HG03039 (cell line): ENCODE measurements around the gene ZNF491.
A peak's percentile ranks its signal among the peaks of the same experiment; 100 is the strongest.
"Not testable (repeated sequence)": the region's sequence is repeated elsewhere in the genome, so short reads cannot be mapped to it uniquely, and the experiment has no call there.

Experiments used
- ATAC-seq: cut with Tn5 transposase; IDR thresholded peaks from one replicate; pipeline ENCODE4 v1.9.1; 2021; ENCODE audit warnings: mild to moderate bottlenecking, moderate library complexity; ENCODE audit not compliant: unreplicated experiment

ZNF491 gene

DNA sequence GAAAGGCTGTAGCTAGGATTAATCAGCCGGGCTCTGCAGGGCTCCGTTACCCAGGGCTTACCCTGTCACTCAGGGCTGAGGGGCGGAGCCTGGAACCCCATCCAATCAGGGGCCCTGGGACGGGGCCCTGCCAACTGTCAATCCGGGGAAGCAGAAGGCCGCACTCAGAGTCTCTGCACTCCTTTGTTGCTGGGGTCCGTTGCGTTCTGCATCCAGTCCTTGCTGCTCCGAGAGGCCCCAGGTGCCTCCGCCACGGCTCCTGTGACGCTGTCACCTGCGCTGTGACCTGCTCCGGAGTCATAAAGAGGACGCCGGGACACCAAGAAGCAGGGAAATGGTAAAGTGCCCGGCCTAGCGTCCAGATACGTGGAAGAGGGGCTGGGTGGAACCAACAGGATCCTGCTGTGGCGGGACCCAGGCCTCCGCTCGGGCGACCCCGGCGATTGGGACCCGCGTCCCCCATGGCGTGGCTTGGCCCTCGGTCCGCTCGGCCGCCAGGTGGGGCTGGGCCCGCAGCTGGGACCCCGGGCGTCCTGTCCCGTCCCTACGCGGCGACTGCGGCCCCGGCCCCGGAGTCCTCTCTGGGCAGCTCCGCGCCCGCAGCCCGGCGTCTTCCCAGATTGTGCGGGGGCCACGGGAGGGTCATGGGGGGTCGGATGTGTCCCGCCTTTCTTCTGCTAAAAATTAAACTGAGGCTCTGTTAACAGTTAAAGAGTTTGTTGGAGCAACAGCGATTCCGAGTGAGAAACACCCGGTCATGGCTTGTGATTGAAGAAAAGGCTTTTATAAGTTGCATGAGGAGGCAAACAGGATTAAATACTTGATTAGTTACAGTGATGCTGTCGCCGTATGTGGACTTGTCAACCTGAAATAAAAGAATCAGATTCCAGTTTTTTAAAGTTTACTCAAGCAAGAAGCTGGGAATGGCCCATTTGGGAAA is at the start of gene ZNF491:
TSS of gene ZNF491 (plus strand) at position 133 of the 940 bp plus-strand sequence. CDS start 7,431 bp downstream, outside the sequence.
- peak; percentile 77 for ATAC-seq

DNA sequence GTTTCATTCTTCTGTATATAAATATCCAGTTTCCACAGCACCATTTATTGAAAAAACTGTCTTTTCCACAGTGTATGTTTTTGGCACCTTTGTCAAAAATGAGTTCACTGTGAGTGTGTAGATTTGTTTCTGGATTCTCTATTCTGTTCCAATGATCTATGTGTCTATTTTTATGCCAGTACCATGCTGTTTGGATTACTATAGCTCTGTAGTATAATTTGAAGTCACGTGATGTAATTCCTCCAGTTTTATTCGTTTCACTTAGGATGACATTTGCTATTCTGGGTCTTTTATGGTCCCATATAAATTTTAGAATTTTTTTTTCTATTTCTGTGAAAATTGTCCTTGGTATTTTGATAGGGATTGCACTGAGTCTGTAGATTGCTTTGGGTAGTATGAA is 48.6 kb upstream of the ZNF491 start:
- no peak for ATAC-seq

DNA sequence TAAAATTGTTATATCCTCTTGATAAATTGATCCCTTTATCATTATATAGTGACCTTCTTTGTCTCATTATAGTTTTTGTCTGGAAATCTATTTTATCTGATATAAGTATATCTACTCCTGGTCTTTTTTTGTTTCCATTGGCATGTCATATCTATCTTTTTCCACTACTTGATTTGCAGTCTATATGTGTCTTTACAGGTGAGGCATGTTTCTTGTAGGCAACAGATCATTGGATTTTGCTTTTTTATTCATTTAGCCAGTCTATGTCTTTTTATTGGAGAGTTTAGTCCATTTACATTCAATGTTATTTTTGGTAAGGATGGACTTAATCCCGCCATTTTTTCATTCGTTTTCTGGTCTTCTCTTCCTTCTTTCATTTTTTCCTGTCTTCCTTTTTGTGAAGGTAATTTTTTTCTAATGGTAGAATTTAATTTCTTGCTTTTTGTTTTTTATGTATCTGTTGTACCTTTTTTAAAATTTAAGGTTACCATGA is 46.0 kb upstream of the ZNF491 start:
- no peak for ATAC-seq

DNA sequence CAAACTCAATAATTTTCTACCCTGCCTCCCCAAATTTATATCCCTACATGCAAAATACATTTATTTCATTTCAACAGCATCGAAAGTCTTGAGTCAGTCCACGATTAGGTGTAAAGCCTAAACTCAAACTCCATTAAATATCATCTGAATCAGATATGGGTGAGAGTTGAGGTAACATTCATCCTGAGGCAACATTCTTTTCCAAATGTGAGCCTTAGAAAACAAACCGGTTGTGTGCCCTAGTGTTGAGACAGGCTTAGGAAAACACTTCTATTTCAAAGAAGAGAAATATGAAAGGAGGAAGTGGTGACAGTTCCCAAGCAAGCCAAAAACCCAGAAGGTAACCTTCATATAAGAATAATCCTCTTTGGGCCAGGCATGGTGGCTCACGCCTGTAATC is 43.7 kb upstream of the ZNF491 start:
- ATAC-seq, result no peak

DNA sequence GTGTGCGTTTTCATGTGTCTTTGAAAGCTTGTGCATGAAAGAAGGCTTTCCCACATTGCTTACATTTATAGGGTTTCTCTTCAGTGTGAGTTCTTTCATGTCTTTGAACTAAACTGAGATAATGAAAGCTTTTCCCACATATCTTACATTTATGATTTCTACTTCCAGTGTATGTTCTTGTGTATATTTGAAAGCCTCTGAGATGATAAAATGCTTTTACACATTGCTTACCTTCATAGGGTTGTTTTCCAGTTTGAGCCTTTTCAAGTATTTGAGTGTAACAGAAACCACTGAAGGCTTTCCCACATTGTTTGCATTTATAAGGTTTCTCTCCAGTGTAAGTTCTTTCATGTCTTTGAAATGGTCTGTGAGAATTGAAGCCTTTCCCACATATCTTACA is 41.4 kb upstream of the ZNF491 start:
- no peak for ATAC-seq

DNA sequence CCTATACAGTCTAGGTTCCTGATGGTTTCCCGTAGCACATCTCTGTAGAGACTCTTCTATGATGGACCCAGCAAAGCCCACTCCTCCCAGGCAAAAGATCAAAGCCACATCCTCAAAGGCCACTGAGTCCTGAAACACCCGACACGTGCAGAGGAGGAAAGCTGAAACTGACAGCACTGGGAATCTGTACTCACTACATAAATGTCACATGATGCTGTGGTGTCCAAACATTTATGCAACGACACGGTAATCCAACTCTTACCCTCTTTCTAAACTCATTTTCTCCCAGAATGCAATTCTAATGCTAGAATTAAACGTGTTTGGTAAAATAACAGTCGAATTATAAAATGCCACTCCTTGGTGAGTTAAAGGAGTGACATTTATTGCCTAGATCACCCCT is 38.5 kb upstream of the ZNF491 start:
- no peak for ATAC-seq

DNA sequence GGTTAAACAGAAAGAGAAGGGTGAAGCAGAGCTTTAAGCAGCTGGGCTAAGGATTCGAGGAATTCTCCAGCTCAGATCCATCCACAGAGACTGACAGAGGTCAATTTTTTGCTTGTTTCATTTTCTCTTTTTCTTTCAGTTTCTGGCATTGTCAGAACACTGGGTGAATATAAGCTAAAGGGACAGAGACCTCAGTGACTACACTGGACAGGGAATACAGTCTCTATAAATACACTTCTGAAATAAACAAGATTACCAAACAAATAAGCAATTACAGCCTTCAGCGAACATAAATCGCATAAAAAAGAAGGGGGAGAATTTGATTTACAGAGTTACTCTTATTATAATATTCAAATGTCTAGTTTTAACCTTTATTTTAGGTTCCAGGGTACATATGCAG is 35.2 kb upstream of the ZNF491 start:
- no peak for ATAC-seq

DNA sequence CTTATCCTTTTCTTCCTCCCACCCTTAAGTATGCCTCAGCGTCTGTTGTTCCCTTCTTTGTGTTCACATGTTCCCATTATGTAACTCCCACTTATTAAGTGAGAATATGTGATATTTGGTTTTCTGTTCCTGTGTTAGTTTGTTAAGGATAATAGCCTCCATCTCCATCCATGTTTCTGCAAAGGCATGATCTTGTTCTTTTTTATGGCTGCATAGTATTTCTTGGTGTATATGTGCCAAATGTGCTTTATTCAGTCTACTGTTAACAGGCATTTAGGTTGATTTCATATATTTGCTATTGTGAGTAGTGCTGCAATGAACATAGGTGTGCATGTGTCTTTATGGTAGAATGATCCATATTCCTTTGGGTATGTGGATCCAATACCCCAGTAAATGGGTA is 34.7 kb upstream of the ZNF491 start:
- ATAC-seq, result no peak

DNA sequence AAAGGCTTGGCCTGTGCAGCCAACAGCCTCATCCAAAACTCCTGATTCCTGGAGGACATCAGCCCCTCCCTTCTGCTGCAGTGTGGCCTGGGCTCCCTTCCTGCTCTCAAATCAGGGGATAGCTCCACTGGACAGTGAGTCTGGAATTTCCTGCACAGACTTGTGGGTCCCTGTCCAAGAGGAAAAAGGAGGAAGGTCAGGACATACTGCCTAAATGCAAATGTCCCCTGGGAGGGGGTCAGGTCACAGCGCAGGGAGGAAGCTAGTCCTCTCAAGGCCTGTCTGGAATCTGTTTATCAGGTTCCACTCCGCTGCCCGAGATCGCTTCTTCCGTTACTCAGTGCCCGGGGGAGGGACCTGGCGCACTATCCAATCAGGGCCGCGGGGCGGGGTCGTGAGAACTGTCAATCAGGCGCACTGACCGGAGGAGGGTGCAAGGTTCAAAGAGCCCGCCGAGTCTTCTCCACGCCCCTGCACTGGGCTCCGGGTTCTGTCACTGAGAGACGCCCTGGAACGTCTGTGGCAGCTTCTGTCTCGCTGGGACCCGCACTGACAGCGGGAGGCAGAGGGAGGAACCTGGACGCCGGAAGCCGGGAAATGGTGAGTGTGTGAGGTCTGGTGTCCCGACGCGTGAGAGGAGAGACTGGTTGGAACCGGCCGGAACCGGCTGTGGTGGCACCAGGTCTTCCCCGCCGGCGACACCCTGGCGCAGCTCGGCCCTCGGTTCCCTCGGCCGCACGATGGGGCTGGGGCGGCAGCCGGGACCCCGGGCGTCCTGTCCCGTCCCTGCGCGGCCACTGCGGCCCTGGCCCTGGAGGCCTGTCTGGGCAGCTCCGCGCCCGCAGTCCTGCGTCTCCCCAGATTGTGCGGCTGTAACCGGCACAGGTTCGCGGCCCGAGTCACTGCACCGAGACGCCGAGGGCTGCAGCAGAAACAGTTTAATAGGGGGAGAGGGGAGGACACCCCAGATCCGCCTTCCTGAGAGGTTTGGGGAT is 31.4 kb upstream of the ZNF491 start, which contains the start of gene ZNF441:
TSS of gene ZNF441 (plus strand) at position 404 of the 995 bp plus-strand sequence. CDS start at position 598, 194 bp downstream.
- peak; percentile 91 for ATAC-seq

DNA sequence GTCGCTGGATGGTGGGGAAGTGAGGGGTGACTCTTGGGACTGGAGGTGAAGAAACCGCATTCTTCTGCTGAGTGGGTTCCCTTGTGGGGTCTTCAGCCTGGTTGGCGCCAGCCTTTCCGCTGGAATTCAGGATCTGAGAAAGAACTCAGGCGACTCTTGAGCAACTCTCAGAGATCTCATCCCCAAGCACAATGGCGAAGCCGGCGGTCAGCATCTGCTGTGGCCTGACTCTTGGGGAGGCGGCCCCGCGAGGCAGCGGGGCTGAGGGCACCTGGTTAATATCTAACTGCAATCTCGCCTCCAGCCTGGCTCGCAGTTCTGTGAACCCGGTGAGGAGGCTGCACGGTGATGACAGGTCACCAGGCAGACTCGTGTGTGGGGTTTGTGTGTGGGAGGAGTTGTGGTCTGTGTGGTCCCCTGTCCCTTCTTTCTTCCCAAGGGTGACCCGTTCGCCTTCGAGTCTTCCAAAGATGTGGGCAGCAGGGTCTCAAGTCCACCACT is 30.6 kb upstream of the ZNF491 start:
- ATAC-seq, result no peak

DNA sequence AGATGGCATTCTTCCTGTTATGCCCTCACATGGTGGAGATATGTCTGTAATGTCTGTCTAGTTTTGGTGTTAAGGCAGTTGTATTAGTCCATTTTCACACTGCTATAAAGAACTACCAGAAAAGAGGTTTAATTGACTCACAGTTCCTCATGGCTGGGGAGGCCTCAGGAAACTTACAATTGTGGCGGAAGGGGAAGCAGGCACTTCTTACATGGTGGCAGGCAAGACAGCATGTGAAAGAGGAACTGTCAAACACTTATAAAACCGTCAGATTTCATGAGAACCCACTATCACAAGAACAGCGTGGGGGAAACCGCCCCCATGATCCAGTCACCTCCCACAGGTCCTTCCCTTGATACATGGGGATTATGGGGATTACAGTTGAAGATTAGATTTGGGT is 28.3 kb upstream of the ZNF491 start:
- ATAC-seq, result no peak

DNA sequence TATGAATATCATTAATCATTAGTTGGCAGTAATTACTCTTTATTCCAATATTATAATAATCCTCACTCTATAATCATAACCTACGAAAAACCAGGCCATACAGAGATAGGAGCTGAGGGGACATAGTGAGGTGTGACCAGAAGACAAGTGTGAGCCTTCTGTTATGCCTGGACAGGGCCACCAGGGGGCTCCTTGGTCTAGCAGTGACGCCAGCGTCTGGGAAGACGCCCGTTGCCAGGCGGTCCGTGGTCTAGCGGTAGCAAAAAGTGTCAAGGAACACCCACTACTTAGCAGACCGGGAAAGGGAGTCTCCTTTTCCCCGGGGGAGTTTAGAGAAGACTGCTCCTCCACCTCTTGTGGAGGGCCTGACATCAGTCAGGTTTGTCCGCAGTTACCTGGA is 26.8 kb upstream of the ZNF491 start:
- not testable (repeated sequence) for ATAC-seq

DNA sequence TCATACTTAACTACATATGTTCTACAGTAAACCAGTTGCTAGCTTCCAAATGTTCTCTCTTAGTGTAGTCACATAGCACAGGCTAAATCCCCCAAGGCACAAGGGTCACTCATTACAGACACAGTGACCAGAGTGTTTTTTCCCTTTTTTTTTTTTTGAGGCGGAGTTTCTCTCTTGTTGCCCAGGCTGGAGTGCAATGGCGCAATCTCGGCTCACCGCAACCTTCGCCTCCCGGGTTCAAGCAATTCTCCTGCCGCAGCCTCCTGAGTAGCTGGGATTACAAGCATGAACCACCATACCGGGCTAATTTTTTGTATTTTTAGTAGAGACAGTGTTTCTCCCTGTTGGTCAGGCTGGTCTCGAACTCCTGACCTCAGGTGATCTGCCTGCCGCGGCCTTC is 21.7 kb upstream of the ZNF491 start:
- ATAC-seq, result not testable (repeated sequence)

DNA sequence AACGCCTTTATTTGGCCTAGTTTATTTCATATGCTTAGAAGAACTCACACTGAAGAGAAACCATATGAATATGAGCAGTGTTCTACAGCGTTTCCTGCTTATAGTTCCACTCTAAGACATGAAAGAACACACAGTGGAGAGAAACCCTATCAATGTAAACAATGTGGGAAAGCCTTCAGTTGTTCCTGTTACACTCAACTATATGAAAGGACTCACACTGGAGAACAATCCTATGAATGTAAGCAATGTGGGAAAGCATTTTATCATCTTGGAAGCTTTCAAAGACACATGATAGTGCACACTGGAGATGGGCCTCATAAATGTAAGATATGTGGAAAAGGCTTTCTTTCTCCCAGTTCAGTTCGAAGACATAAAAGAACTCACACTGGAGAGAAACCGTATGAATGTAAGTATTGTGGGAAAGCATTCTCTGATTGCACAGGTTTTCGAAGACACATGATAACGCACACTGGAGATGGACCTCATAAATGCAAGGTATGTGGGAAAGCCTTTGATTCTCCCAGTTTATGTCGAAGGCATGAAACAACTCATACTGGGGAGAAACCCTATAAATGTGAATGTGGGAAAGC is 17.8 kb upstream of the ZNF491 start:
- no peak for ATAC-seq

DNA sequence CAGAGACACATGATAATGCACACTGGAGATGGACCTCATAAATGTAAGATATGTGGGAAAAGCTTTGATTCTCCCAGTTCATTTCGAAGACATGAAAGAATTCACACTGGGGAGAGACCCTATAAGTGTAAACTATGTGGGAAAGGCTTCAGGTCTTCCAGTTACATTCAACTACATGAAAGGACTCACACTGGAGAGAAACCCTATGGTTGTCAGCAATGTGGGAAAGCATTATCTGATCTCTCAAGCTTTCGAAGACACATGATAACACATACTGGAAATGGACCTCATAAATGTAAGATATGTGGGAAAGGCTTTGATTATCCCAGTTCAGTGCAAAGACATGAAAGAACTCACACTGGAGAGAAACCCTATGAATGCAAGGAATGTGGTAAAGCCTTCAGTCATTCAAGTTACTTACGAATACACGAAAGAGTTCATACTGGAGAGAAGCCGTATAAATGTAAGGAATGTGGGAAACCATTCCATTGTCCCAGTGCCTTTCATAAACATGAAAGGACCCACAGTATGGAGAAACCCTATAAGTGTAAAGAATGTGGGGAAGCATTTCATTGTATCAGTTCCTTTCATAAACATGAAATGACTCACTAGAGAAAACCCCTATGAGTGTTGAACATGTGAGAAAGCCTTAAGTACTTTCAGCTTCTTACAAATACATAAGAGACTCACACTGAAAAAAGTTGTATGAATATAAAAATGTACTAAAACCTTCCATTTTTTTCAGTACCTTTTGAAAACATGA is 16.8 kb upstream of the ZNF491 start:
- ATAC-seq, result no peak

DNA sequence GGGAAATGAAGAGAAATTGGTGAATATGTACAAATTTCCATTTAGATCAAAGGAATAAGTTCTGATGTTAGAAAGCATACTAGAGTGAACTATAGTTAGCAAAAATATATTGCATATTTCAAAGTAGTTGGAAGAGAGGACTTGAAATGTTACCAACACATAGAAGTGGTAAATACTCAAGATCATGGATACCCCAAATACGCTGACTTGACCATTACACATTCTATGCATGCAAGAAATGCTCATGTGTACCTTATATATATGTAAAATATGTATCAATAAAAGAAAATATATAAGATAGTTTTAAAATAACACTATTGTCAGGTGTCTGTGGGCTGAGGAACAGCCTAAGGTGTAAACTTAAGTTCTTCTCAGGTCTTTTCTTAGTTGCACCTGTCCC is 14.6 kb upstream of the ZNF491 start:
- no peak for ATAC-seq

DNA sequence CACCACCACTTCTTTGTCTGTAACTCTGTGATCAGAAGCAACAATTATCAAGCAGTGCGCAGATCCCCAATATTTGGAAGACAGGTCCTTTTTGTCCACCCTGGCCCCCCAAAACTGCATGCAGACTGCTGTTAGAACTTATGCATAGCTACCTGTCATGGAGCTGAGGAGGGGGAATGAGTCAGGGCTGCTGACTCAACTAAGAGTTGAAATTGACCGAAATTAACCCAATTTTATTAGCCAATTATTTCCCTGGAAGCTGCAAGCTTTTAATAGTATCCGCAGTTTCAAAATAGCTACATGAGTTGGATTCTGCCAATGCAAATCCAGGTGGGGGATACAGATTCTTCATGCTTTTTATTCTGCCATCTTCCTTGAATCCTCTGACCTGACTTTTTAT is 14.0 kb upstream of the ZNF491 start:
- ATAC-seq, result no peak

DNA sequence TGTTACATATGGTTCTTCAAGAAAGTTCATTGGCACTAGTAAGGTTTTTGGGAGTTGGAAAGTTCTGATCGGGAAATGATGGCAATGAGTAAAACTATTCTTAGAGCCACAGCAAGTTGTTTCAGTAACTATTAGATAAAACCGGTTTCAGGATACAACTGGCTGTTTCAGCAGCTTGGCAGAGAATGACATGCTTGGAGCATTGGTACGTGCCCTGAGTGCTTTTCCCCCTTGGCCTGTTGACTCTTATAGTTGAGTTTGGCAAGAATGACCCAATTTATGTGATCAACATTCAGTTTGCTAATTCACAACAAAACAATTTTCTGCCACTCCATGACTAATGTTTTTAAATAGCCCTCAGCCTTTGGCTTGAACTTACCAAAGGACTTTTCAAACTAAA is 10.8 kb upstream of the ZNF491 start:
- ATAC-seq, result no peak

DNA sequence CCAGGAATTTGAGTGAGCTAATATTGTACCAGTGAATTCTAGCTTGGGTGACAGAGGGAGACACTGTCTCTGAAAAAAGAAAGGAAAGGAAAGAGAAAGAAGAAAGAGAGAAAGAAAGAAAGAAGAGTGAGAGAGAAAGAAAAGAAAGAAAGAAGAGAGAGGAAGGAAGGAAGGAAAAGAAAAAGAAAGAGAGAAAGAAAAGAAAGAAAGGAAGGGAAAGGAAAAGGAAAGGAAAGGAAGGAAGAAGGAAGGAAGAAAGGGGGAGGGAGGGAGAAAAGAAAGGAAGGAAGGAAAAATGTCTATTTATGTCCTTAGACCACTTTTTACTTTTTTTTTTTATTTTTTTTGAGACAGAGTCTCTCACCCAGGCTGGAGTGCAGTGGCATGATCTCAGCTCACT is 5.4 kb upstream of the ZNF491 start:
- ATAC-seq, result no peak

DNA sequence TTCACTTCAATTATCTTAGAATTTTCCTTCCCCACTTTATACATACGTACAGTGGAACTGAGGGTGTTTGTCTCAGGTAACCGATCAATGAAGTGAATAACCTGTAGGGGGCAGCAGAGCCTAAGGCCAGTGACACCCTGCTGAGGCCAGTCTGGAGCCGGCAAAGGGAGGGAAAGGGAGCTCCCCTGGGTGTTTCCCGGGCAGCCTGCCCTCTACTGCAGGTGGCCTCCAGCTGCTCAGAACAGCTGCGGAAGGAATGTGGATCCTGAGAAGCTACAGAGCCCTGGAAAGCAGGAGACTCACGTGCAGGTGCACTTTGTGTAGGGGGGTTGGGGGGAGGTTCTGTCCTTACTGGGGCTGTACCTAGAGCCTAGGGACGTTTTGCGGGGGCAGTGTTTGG is 832 bp upstream of the ZNF491 start:
- ATAC-seq, result peak; percentile 56
